Head of caudate nucleus (tissue), 42 donors: ENCODE measurements around the gene TSSK6.
A peak's percentile ranks its signal among the peaks of the same experiment; 100 is the strongest.

Experiments
- DNase-seq, 42 donors: peaks; one replicate each; pipeline versions ENCODE4 v3.0.0 to v3.0.0-alpha.2; 2020 to 2021; ENCODE audit warnings: mixed read lengths in 7 of 42
- intact Hi-C: fragments of 100-400 bp; cut with DNase I; formaldehyde crosslinking; loops from one replicate; pipeline ENCODE4 v1.15.0; 2022

The TSSK6 gene

GRCh38 chr19:19495614-19496603, 19.4 kb downstream of the TSSK6 start:
- intact Hi-C loops, result no loop called here
- no peak for DNase-seq

GRCh38 chr19:19493841-19494546, 21.4 kb downstream of the TSSK6 start:
- peak in 31 of 42 donors; percentile 31 to 80 (median 51) for DNase-seq
- intact Hi-C loops, result no loop called here

DNA sequence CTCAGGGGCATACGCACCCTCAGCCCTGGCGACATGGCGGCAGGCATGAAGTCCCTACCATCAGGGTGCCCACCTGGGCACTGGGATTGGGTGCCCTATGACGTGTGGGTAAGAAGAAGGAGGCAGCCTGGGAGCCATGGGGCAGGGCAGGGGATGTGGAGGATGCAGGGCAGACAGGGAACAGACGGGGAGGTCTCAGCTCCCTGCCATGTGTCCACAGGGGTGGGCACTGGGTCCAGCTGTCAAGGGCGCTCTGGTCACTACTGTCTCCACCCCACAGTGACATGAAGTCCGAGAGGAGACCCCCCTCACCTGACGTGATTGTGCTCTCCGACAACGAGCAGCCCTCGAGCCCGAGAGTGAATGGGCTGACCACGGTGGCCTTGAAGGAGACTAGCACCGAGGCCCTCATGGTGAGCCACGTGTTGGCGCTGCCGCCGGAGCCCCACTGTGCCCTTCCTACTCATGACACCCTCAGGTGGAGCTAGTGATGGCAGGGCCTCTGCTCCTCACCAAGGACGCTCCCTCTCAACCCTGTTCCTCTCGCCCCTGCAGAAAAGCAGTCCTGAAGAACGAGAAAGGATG, 23.2 kb downstream of the TSSK6 start:
- intact Hi-C loops, result no loop called here
- no peak for DNase-seq

GRCh38 chr19:19491321-19492025, 23.9 kb downstream of the TSSK6 start:
- DNase-seq, result no peak
- intact Hi-C loops, result no loop called here

- intact Hi-C loops, result no loop called here
- DNase-seq, result peak; percentile 63 to 93 (median 83)
Observed at GRCh38 chr19:19490214-19490968, 25.0 kb downstream of the TSSK6 start.

DNA sequence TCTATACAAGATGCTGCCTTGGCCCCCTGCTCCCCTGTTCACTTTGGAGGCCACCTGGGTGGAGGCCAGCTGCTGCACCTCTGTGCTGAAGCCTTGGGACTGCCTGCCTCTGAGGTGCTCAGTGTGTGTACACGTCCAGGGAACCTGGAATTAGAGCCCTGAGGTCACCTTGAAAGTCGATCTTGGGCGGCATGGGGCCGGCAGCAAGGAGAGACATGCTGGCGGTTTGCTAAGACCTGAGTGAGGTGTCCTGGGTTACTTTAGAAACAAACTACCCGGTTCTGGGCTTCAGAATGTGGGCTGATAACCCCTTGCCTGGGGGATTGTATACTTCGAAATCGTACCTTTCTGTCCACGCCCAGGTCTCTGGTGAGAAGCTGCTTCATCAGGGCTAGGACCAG, 25.5 kb downstream of the TSSK6 start:
- intact Hi-C loops, result loop anchor here (5.0 kb wide), 1 partner anchor 123 kb away; no protein-coding TSS in a partner anchor
- peak in 1 of 42 donors; percentile 28 for DNase-seq

- DNase-seq, result peak; percentile 45 to 91 (median 79)
- intact Hi-C loops, result loop anchor here (5.0 kb wide), 1 partner anchor 122 kb away; no protein-coding TSS in a partner anchor
Observed at GRCh38 chr19:19488875-19489690, 26.3 kb downstream of the TSSK6 start.

- intact Hi-C loops, result loop anchor here (5.0 kb wide), 1 partner anchor 121 kb away; no protein-coding TSS in a partner anchor
- no peak for DNase-seq
Observed at GRCh38 chr19:19487950-19488874, 27.1 kb downstream of the TSSK6 start.

DNA sequence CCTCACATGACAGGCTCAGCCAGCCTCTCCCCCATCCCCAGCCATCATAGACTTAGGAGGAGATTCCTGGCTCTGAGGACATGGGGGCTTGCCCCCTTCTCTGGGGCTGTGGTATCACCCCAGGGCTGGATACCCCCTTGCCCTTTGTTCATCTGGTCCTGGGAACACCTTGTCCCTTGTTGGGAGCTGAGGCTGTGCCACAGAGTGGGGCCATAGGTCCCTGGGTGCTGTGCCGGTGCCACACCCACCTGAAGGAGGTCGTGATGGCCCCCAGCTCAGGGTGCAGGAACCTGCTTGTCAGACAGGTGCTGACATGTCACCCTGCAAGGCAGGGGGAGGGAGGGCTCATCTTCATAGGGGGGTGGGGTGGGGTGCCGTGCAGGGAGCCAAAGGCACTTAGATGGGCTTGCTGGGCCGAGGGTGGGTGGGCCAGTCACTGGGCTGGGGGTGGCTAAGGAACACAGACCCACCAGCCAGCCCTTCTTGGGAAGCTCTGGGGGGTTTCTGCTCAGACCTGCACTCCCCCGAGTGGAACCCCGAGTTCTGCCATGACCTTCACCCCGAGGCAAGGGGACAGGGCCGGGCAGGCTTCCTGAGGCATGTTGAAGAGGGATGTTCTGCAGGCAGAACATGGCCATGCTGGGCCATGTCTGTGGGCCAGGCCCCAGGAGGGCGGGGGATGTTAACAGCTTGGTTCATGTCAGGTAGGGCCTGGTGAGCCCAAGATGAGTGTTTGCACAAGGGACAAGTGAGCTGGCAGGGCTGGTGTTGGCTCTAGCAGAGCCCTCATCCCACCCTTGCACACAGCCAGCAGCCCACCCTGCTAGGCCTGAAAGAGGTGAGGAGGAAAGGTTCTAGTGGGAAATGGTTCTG, 28.0 kb downstream of the TSSK6 start:
- no peak for DNase-seq
- intact Hi-C loops, result loop anchor here (5.0 kb wide), 1 partner anchor 120 kb away; no protein-coding TSS in a partner anchor

DNA sequence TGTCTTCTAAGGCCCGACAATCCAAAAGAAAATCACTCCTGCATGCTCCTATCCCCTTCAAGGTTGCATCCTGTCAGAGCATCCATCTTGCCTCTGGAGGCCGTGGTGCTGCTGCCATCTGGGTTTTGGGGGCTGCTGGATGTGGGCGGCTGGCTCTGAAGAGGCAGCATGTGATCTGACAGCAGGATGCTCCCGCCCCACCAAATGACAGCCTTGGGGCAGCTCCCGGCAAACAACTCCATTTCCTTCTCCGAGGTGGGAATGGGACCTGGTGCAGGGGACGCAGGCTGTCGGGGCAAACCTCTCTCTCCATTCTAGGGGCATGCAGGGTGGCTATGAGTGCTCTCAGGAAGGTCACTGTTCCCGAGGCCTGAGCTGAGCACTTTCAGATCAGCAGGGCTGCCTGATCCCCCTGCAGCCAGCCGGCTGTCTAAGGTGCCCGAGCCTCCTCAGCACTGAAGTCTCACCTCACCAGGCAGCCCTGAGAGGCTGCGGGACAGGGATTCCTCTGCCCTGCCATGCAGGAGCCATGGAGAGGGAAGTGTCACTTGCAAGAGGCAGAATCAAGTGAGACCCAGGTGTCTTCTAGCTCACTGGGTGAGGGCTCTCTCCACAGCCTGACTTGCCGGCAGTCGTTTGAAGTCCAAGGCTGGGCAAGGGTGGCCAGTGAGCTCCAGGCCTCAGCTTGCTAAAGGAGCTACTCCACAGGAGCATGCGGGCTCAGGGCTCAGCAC, 28.8 kb downstream of the TSSK6 start:
- intact Hi-C loops, result loop anchor here (5.0 kb wide), 1 partner anchor 119 kb away; no protein-coding TSS in a partner anchor
- peak in 4 of 42 donors; percentile 9 to 27 (median 26) for DNase-seq

DNA sequence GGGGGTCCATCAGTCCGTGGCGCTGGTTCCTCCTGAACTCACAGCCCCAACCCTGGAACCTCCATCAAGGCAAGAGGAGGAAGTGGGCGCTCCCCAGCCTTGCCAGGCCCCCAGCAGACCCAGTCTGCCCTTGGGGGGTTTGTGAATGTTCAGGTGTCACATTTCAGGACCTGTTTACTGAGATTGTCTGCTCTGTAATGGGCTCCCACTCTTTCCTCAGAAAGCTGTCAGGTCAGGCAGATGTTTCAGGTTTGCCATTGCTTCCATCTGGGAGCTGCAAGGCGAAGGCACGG, 29.4 kb downstream of the TSSK6 start:
- DNase-seq, result no peak
- intact Hi-C loops, result loop anchor here (5.0 kb wide), 1 partner anchor 119 kb away; no protein-coding TSS in a partner anchor

GRCh38 chr19:19485161-19485997, 30.0 kb downstream of the TSSK6 start:
- DNase-seq, result peak in 3 of 42 donors; percentile 24 to 47 (median 26)
- intact Hi-C loops, result loop anchor here (5.0 kb wide), 1 partner anchor 118 kb away; no protein-coding TSS in a partner anchor

GRCh38 chr19:19482809-19483596, 32.3 kb downstream of the TSSK6 start:
- DNase-seq, result no peak
- intact Hi-C loops, result no loop called here
